NCI-H774 (cell line): Measurements from ENCODE around the gene MANF.

ENCODE experiments used
- DNase-seq: peaks from one replicate; lab custom pipeline; 2025; lab: John Stamatoyannopoulos, UW

Gene MANF

DNA sequence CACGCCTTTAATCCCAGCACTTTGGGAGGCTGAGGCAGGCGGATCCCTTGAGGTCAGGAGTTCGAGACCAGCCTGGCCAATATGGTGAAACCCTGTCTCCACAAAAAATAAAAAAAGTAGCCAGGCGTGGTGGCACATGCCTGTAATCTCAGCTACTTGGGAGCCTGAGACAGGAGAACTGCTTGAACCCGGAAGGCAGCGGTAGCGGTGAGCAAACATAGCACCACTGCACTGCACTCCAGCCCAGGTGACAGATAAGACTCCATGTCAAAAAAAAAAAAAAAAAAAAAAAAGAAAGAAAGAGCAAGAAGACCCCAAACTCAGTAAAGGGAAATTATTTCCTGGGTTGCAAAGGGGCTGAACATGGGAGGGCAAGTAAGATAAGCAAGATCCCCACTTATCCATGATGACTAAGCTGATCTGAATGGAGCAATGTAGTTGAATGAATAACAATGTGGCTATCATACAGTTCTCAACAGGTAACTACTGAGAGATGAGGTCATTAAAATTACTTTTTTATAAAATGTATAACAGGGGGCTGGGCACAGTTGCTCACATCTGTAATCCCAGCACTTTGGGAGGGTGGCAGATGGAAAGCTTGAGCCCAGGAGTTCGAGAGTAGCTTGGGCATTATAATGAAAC, 52.0 kb downstream of the MANF start:
- no peak for DNase-seq
